ENCODE data around the gene STK32B.
"Not testable (repeated sequence)": the region's sequence is repeated elsewhere in the genome, so short reads cannot be mapped to it uniquely, and the experiment has no call there.

STK32B gene

DNA sequence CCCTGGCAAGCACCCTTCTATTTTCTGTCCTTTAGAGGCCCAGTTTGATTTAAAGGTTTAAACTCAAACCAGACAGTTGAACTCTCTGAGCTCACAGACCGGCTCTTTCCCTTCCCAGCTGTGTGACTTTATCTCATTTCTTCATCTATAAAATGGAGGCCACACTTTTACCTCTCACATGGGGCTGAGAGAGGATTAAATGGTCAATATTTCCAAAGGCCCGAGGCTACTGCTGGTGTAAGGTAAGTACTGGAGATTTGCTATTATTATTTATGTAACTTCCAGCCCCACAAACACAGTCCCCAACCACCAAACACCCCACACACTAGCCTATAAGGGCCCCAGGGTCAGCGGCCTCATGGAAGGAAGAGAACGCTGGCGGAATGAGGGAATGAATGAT is 18.5 kb upstream of the STK32B start:
- no peak for DNase-seq

DNA sequence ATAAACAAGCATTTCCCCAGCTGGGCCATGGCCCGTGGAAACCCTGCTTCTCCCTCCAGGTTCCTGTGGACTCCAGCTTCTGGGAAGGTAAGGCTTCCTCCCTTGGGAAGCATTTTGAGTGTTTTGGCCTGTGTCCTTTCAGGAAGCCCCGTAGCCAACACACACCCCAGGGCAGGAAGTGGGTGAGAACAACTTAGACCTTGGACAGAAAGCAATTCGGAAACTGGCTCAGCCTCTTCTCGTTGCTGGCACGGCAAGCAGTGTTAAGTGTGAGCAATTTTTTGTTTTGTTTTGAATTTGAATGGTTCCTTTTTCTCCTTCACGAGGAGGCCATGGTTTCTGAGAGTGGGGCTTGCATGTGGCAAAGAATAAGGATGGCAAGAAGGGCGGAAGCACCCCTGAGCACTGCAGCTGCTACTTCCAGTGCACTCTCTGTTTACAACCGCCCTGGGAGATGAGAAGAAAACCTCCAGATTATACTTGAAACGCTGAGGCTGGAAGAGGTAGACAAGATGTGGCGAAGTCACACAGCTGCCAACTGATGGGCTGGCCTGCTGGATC is 17.9 kb upstream of the STK32B start:
- no peak for DNase-seq

DNA sequence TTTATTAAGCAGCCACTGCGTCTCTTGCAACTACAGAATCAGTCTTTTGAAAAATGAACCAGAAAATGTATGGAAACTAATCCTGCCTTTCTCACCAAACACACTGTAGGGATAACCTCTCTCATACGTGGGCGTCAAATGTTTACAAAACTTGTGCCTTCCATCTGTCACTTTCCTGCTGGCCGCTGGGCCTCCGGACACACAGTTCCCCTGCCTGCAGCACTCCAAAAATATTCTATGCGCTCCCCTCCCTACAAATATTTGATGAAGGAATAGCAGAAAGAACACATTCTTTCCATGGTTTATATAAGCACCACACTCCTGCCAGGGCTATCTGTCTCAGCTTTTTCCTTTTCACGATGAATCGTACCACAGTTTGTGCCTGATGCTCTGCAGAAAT is 17.1 kb upstream of the STK32B start:
- DNase-seq, result no peak

DNA sequence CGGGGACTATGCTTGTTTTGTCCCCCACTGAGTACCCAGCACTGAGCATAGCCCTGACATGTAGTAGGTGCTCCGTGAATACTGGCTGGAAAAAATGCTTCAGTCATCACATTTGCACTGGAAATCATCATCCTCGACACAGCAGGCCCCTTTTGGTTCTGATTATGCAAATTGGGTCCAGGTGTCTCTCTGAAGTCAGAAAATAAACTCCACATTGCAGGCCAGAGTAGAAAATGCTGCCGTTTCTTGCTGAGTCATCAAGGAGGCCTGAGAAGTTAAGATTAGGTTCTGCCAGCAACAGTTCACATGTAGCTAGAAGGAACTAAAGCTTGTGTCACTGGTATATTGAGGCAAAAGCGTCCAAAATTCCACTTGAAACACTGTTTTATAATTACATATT is 15.0 kb upstream of the STK32B start:
- no peak for DNase-seq

DNA sequence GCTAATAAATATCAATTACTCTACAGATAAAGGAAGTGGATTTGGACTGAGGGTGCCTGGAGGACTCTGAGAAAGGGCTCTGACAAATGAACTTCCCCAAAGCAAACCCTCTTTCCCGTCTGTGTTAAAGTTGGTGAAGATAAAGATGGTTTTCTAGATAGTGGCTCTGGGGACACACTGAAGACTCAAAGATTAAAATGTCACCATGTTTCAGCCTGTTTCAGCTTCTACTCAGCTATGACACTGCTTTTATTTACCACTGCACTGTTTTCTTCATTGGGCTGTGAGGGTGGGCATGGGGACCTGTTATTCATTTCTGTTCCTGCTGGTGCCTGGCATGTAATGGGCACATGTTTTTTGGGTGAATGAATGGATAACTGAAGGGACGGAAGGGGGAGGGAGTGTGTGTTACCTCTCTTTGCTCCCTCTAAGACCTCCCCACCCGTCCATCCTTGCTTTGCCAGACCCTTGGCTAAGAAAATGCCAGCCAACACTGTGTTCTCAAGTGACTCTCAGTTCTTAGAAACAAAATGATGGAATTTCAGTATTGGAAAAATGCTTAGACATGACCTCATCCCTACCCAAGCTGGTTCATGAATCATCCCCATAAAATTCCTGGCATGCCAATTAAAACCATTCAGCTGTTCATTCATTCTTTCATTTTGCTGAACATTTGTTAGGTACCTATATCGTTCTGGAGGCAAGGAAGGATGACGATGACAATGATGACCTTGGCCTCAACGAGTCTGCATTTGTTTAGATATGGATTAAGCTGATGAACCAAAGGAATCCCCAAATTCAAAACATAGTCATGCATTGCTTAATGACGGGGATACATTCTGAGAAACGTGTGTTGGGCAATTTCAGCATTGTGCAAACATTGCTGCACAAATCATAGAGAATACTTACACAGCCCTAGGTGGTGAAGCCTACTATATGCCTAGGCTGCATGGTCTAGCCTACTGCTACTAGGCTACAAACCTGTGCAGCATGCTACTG is 13.4 kb upstream of the STK32B start:
- no peak for DNase-seq

DNA sequence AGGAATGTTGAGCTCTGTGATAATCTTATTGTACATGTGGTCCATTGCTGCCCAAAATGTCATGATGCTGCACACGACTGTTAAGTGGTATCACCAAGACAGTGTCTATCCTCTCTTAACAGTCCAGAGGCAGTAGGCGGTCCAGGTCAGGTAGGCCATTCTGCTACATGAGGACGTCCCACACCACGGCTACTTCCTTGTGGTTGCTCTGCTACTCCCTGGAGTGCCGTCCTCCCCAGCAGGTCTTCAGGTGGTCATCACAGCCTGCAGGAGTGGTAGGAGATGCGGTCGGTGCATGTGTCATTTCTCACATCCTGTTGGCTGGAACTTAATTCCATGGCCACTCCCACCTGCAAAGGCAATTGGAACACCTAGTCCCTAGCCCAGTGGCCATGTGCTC is 11.5 kb upstream of the STK32B start:
- DNase-seq, result no peak

DNA sequence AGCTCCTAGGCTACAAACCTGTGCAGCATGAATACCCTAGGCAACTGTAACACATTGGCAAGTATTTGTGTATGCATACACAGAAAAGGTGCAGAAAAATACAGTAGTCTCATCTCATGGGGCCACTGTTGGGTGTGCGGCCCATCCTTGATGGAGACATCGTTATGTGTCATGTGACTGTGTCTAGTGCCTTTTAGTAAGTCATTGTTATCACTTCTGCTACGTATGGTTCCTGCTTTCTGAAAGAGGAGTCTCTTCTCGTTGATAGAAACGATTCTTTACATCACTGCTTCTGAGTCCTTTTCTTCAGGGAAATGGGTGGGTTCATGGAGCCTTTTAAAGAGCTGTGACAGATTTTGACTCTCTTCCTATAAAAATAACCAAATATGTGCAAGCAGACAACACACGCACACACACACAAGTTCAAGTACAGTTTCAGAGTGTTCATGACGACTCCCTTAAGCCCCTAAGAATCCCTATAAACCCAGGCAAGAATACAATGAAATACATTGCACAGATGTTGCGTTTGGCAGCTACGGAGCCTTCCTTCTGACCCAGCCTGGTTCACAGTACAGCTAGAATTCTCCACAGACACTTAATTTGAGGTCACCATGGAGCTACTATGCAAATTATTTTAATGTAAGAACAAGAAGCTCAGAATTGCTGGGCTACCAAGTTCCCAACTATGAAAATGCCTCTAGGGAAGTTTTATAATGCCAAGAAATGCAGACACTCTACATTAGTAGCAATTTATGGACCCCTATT is 10.2 kb upstream of the STK32B start:
- no peak for DNase-seq

DNA sequence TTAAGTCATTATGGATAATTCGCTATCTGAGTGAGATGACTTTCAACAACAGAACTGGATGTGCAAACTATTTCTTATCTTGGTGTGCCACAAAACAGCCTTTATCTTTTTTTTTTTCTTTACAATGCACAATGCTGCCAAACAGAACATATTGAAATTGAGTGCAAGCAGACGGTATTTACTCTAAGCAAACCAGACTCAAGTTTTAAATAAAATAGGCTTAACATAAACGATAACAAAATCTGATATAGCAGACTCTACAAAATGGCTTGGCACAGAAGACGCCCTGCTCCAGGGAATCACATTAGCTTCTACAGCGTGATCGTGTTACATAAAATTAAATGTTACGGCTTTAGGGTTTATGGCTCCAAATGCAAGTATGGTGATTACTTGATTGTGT is 9.6 kb upstream of the STK32B start:
- no peak for DNase-seq

DNA sequence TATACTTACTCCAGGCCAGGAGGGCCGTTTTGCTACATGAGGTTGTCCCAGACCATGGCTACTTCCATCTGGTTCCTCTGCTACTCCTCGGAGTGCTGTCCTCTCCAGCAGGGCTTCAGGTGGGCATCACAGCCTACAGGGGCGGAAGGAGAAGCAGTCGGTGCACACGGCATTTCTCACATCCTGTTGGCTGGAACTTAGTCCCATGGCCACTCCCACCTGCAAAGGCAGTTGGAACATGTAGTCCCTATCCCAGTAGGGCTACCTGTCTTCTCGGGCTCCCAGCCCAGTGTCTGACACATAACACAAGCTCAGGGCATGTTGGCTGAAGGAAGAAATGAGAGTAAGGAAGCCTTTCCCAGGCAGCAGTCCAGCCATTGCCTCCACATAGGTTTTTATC is 7.7 kb upstream of the STK32B start:
- DNase-seq, result no peak

DNA sequence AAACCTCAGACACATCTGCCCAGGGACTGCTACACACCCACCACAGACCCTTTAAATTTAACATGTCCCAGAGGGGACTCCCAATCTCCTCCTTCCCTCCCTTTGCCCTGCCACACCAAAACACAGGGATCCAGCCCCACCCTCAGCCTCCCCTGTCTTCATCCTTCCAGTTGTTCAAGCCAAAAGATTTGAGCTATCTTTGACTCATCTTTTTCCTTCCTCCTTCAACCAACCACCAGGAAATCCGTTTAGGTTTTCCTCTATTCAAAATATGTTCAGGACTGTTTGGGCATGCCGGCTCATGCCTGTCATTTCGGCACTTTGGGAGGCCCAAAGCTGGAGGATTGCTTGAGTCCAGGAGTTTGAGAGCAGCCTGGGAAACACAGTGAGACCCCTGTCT is 6.9 kb upstream of the STK32B start:
- no peak for DNase-seq

DNA sequence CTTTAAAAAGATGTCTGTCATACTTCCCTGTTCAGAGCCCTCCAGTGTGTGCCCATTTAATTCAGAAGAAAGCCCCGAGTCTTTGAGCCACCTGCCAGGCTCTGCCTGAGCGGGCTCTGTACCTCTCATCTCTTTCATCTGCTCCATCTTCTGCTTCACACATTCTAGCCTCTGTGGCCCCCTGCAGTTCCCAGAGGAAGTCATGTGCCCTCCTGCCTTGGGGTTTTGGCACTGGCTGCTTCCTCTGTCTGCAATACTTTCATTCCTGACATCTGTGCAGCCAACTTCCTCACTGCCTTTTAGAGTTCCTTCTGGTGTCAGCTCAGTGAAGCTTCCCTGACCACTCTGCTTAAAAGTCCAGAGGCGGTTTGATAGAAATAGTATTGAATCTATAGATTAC is 6.2 kb upstream of the STK32B start:
- no peak for DNase-seq

DNA sequence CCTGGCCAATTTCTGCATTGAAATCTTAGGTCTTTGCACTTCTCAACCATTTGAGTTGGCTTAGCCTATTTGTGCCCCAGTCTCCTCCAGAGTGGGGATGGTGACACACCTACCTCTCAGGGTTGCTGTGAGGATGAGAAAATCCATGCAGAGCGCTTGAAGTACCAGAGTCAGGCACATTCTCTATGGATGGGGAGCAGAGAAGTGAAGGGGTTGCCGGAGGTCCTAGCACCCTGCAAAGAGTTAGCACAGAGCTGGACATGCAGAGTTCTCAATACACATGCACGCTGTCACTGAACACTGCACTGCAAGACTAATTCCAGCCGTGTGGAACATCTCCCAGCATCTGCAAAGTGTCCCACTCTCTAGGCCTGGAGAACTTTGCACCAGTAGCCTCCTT is 2.6 kb upstream of the STK32B start:
- DNase-seq, result no peak

DNA sequence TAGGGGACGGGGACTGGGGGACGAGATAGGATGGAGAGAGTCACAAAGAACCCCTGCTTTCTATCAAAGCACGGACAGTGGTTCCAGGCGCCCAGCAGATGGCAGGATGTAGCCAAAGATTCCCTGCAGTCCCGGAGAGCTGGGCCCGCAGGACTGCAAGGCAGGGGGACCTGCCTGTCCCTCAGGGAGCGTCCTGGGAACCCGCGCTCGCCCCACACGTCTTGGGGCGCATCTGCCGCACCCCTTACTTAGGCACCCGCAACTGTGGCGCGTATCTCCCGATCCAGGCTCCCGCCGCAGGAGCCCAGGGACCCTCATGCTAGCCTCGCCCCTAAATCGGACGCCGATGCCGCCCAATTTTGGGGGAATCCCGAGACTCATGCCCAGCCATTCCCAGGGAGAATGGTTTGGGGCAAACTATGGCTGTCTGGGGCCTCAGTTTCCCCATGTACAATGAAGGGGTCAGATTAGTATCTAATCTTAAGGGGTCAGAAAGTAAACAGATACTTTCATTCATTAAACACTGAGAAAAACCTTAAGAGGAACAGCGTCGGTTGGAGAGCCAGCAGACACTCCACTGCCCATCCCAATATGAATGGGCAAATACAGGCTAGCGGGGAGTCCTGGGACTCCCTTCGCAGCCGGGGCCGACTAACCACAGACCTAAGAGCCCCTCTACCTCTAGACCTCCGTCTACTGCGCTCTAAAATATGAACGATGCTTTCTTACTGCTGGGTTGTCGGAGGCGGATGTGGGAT is 581 bp upstream of the STK32B start:
- peak; percentile 13 for DNase-seq

DNA sequence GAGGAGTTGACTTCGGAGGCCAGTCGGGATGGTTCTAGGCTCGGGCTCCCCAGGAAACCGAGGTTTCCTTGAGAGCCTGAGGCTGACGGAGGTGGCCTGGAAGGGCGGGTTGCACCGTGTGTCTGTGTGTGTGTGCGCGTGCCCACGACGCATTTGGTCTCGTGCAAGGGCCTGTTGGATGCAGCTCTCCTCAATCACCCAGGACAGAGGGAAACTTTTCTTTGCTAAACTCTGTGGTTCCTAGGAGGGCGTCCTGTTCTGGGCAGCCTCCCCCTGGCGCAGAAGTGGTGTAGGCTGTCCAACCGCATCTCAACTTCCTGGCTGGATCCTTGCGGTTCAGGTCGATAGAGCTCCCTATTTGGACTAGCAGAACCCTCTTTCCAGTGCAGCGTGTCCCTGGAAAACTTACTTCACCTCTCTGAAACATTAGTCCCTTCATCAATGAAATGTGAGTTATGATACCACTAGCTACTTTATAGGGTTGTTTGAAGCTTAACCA is 973 bp downstream of the STK32B start:
- DNase-seq, result no peak

DNA sequence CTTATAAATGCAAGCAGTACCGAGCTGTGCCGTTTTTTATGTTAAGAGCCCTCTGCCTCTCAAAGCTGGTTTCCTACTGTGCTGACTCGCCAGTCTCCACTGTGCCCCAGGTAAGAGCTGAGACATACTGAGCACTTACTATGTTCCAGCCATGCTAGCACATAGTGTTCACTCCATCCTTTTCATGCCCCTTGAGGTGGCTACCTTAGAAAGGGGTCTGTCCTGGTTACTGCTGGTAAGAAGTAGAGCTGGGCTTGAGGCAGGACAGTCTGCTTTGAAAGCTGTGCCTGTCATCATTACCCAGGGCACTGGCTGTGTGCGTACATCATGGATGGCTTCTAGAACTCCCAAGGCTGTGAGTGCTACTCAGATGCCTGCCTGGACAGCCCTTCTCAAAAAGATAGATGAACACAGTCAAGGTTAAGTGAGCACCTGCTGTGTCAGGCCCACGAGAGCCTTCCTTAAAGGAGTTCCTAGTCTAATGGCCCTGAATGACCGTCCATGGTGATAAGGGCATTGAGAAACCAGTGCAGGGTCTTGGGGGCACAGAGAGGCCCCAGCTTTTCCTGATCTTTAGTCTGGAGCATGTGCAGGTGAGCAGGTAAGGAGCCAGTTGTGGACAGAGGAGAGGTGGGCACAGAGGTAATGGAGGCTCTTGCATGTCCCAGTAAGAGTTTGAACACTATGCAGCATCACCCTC is 1.6 kb downstream of the STK32B start:
- DNase-seq, result no peak

DNA sequence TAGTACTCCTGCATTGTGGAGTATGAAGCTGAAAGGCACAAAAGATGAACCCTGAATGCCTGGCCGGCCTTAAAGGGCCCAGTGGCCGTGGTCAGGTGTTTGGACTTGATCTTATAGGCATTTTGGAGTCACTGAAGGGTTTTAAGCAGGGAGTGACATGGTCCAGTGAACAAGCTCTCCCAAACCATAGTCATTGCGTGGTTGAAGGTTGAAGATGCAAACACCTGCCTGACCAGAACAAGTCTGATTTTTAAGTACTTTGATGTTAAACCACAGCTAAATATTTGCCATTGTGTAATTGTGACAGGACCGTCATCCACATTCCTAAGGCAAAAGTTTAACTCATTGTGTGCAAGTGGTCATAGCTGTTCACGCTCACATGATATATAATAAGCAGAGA is 3.3 kb downstream of the STK32B start:
- no peak for DNase-seq

DNA sequence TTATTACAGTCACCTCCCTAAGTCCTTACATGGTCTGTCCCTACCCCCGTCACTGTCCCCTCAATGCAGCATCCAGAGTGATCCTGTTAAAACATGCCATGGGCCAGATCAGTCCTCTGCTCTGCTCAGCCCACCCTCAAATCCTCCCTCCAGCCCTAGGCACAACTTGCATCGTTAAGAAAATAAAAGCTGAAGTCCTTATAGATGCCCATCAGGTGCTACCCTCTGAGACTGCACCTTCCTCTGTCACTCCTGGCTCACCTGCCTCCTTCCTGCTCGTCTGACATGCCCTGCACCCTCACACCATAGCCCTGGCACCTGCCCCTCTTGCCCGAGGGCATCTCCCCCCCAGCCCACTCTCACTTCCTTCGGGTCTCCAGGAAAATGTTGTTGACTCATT is 4.1 kb downstream of the STK32B start:
- no peak for DNase-seq

DNA sequence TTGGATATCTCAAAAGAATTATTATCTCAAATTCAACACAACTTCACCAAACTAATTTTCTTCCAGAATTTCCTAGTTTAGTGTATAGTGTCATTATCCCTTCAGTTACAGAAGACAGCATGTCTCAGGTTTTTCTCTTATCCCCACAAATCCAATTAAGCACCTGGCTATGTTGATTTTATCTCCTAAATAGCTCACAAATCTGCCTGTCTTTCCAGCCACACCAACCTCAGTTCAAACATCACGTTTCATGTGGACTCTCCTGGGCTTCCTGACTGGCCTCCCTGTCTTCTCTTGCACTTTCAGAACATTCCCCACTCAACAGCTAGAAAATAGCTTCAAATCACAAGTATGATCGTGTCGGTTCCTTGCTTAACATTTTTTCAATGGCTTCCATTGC is 14.8 kb downstream of the STK32B start:
- no peak for DNase-seq

DNA sequence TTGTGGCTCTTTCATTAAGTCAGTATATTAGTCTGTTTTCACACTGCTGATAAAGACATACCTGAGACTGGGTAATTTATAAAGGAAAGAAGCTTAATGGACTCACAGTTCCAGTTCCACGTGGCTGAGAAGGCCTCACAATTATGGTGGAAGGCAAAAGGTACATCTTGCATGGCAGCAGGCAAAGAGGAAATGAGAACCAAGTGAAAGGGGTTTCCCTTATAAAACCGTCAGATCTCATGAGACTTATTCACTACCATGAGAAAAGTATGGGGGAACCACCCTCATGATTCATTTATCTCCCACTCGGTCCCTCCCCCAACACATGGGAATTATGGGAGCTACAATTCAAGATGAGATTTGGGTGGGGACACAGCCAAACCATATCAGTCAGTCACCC is 15.7 kb downstream of the STK32B start:
- DNase-seq, result not testable (repeated sequence)

DNA sequence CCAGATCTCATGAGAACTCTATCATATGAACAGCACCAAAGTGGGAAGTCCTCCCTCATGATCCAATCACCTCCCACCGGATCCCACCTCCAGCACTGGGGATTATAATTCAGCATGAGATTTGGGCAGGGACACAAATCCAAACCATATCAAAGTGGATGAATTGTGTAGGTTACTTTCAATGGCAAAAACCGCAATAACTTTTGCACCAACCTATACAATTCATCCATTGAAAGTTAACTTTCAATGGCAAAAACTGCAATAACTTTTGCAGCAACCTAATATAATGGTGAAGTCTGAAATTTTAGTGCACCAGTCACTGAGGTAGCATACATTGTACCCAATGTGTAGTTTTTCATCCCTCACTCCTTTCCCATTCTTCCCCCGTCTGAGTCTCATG is 16.6 kb downstream of the STK32B start:
- no peak for DNase-seq

DNA sequence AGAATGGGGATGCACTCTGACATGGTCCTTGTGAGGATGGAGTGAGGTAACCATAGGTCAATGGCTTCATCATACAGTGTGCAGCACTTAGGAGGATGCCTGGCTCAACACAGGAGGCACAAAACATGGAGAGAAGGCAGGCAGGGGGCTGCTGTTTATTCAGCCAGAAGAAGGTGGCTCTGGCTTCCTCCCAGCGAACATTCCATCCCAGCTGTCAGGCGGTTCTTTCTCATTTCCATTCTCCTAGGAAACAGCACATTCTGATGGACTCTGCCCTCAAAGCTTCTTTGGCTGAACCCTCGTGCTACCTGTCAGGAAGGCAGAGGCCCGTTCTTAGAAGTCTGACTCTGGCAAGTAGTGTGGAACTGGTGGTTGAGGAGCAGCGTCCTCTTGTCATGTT is 18.6 kb downstream of the STK32B start:
- no peak for DNase-seq

DNA sequence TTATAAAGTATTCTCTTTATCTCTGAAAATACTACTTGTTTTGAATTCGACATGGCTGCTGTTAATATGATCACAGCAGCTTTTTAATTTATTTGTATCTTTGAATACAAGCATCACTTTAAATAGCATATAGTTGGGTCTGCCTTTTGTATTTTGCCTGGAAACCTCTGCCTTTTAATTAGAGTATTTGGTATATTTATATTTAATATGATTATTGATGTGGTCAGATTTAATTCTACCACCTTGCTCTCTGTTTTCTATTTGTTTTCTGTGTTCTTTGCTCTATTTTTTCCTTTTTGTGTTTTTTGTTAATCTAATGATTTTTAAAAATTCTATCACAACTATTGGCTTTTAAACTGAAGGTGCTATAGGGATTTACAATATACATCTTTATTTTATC is 21.7 kb downstream of the STK32B start:
- DNase-seq, result no peak
